IPS-NIHi7 (cell line): ENCODE results near the gene PRCP.
"Not testable (repeated sequence)": the region's sequence is repeated elsewhere in the genome, so short reads cannot be mapped to it uniquely, and the experiment has no call there.

ENCODE experiments used
- DNase-seq: peaks from one replicate; pipeline ENCODE4 v3.0.0; 2012; ENCODE audit warnings: mixed read lengths; ENCODE audit errors: extremely low spot score

The PRCP gene

GRCh38 chr11:82872377-82873150, 27.7 kb downstream of the PRCP start:
- DNase-seq, result no peak

DNA sequence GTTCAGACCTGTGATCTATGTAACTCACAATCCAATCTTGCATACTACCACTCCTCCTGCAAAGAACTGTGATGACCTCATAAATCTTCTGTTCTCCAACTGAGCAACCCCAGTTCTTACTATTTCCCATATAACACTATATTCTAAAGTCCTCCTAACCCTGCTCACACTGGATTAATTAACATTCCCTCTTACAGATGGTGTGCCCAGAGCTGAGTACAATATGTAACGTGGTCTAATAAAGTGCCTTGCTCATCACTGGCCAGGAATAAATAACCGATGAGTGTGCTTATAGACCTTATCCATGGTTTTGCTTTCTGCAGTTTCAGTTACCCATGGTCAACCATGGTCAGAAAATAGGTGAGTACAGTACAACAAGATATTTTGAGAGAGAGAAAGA, 28.6 kb downstream of the PRCP start:
- DNase-seq, result no peak

- no peak for DNase-seq
Observed at GRCh38 chr11:82869657-82870056, 30.6 kb downstream of the PRCP start.

GRCh38 chr11:82867495-82868082, 32.6 kb downstream of the PRCP start:
- DNase-seq, result peak; percentile 78

DNA sequence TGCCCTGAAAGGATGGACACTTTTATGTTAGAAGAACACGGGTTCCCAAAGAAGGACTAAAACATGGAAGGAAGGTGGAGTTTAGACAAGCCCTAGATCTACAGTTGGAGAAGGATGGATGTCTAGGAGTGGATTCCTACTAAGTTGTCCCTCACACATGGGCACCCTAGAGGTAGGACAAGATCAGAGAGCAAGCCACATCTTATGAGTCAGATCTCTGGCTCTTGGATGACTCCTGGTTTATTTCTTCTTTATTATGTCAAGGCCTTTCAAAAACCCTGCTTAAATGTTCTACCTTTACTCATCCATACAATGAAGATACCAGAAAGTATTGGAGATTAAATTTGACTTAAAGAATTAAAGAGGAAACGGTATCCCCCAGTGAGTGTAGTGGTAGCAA, 34.4 kb downstream of the PRCP start:
- no peak for DNase-seq

DNA sequence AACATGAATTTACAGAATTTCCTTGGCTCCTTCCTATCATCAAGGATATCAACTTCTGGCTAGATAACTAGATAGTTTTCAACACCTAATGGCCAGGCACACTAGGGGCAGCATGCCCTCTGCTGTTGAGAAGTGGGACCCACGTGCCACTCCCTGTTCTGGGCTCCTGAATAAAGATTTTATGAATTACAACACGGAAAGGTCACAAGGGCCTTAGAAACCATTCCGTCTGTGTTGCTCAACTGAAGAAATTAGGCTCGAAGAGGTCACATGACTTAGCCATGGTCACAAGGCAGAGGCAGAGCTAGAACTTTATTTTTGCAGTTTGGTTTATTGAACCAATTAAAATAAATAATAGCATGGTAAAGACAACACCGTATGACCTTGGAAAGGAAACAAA, 36.0 kb downstream of the PRCP start:
- peak; percentile 61 for DNase-seq

DNA sequence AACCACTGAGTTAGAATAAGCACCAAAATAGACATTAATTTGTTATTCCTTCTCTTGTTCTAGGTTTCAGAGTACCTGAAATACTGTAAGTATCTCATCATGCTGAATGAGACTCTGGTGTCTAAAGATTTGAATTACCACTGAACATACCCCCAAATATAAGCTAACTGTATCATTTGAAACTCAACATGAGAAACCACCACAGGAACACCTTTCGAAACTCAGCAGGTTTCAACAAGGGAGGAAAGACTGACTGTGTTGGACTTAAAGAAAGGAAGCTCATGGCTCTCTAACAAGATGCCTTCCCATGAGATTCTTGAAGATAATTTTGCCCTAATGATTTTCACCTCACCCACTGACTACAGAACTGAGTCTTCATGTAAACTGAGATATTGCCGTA, 37.0 kb downstream of the PRCP start:
- no peak for DNase-seq

DNA sequence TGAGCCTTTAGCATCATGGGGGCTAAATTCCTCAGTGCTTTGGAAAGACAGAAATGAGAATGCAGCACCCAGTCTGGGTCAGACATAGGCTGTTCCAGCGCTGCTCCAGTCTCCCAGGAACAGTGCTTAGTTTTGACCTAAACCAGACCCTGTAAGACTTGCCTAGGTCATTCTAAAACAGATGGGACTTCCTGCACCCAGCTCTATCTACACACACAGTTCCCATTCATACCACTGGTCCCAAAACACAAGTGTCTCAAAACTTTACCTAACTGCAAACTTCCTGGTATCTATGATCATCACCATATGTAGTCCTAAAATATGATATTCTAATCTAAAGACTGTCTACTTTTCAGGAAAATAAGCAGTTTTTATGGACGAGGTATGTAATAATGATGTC, 37.9 kb downstream of the PRCP start:
- no peak for DNase-seq

GRCh38 chr11:82859750-82860149, 40.5 kb downstream of the PRCP start:
- DNase-seq, result no peak

GRCh38 chr11:82858556-82859091, 41.6 kb downstream of the PRCP start:
- no peak for DNase-seq

GRCh38 chr11:82858133-82858532, 42.1 kb downstream of the PRCP start:
- no peak for DNase-seq

GRCh38 chr11:82857145-82857544, 43.1 kb downstream of the PRCP start:
- no peak for DNase-seq

- no peak for DNase-seq
Observed at GRCh38 chr11:82855616-82856015, 44.6 kb downstream of the PRCP start.

DNA sequence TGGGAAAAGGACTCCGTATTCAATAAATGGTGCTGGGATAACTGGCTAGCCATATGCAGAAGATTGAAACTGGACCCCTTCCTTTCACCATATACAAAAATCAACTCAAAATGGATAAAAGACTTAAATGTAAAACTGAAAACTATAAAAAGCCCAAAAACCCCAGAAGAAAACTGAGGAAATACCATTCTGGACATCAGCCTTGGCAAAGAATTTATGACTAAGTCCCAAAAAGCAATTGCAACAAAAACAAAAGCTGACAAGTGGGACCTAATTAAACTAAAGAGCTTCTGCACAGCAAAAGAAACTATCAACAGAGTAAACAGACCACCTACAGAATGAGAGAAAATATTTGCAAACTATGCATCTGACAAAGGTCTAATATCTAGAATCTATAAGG, 45.3 kb downstream of the PRCP start:
- not testable (repeated sequence) for DNase-seq

DNA sequence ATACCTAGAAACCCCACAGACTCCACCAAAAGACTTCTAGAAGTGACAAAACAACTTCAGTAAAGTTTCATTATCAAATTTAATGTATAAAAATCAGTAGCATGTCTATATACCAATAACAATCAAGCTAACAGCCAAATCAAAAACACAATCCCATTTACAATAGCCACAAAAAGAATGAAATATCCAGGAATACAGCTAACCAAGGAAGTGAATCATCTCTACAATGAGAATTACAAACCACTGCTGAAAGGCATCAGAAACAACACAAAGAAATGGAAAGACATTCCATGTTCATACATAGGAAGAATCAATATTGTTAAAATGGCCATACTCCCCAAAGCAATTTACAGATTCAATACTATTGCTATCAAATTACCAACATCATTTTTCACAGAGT, 46.0 kb downstream of the PRCP start:
- no peak for DNase-seq

- no peak for DNase-seq
Observed at GRCh38 chr11:82848829-82849228, 51.4 kb downstream of the PRCP start.

DNA sequence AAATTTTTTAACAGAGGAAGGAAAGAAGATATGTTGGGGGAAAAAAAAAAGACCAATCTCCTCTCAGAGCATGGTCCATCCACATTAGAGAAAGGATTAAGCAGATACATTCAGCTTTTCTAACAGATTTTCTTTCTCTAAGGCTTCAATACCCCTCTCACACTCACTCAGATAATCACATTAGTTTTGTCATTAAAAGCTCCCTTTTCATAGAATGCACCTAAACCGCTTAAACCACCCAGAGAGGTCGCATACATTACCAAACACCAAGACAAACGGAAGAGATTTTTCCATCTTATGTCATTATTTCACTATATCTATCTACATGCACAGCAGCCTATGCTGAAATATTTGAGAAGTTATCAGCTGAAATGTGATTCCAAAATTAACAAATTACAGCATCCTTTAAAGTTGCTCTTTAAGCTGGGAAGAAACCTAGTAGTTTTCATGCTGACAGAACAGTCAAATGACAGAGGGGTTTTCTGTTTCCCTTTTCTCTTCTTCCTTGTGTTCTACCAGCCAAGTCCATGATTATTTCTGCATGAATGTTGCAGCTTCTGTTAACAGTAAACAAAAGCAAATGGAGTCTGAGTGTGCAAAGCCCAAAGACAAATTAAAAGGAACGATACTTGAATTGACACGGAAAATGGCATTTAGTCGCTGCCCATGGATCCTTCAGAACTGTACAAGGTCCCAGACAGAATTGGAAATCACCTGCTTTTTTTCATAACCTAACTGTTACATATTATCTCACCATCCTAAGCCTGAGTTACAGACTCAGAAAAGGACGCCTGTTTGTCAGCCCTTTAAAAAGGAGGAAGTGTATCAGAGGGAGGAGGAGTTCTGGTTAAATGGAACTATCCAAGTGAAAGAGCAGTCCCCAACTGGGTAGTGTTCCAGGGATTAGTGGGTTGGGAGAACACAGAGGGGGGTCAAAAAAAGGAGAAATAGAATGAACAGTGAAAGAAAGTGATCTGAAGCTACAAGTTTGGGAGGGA, 54.6 kb downstream of the PRCP start:
- peak; percentile 16 for DNase-seq

DNA sequence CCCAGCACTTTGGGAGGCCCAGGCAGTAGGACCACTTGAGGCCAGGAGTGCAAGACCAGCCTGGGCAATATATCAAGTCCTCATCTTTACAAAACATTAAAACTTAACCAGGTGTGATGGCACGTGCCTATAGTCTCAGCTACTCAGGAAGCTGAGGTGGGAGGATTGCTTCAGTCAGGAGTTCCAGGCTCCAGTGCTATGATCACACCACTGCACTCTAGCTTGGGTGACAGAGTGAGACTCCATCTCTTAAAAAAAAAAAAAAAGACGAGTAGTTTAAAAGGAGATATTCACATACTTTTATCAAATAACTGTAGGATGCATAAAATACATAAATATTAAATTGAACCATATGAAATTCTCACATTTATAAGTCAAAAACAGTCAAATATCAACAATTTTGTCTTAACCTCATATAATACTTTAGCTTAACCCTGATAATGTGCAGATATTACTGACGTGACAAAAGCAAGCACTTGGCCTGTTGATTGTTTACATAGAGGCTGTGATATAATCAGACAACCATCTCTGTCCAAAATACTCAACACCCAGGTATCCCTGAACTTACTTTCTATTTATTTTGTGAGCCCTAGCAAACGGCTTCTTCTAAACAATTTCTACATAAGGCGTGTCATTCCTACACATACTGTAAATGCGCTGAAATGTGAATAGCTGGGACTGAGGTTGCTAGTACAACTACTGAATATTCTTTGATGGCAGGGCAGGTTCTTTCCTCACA, 57.0 kb downstream of the PRCP start:
- no peak for DNase-seq

GRCh38 chr11:82842019-82842418, 58.2 kb downstream of the PRCP start:
- DNase-seq, result no peak

- no peak for DNase-seq
Observed at GRCh38 chr11:82837650-82838049, 62.6 kb downstream of the PRCP start.

- DNase-seq, result no peak
Observed at GRCh38 chr11:82832983-82833382, 67.2 kb downstream of the PRCP start.
